IPS-18c (cell line): ENCODE measurements around the gene PDIA2.
"Not testable (repeated sequence)": the region's sequence is repeated elsewhere in the genome, so short reads cannot be mapped to it uniquely, and the experiment has no call there.

Source experiments
- H3K4me3 ChIP-seq: 2 replicates; pipeline ENCODE4 v1.7.0; 2013; ENCODE audit warnings: low read depth, mild to moderate bottlenecking, low read length, moderate library complexity; ENCODE audit not compliant: insufficient read depth
- H3K9me3 ChIP-seq: one replicate; pipeline ENCODE4 v1.6.1; 2013; ENCODE audit warnings: mild to moderate bottlenecking, low read length, moderate library complexity; ENCODE audit not compliant: control insufficient read depth, insufficient read depth

PDIA2 gene

DNA sequence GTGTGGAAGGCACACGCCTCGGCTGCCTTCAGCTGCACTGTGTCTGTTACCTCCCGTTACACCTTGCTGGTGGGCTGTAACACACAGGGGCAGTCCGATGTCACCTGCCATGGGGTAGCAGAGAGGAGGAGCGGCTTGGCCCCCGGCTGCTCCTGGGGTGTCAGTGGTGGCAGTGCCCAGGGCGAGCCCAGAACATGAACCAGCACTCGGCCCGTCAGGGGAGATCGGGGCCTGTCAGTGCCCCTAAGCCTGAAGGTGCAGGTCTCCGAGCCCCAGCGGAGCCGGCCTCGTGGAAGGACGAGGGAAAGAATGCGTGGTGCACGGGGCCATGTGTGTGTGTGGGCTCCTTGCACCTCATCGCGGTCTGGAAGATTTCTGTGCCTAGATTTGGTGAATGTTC lies 22.6 kb upstream of the PDIA2 start:
- H3K4me3 ChIP-seq: no peak overlapping the region
- no peaks in the 10 kb centered on the region for H3K9me3 ChIP-seq

GRCh38 chr16:261031-261691 lies 21.8 kb upstream of the PDIA2 start:
- Histone ChIP-seq H3K9me3 (no peaks in the 10 kb centered on the region), H3K4me3 (no peak overlapping the region)

DNA sequence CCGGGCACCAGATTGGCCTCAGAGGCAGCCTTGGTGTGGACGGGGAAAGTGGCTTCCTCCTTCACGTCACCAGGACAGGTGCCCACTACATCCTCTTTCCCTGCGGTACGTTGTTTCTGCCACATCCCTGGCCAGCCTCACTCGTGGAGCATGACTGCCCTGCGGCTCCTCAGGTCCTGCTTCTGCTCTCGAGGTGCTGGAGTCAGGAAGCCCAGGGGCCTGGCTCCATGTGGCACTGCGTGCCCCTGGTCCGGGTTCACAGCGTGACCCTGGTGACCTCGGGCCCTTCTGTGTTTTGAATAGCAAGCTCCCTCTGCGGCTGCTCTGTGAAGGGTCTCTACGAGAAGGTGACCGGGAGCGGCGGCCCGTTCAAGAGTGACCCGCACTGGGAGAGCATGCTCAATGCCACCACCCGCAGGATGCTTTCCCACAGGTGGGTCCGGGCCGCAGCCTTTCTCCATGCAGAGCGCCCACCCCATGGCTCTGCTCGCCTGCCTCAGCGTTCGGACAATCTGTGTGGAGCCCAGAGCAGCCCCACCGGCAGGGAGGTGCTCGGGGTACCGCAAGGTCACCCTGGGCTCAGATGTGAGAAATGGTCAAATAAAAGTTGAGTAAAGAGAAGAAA lies 20.7 kb upstream of the PDIA2 start:
- Histone ChIP-seq H3K4me3 (no peak overlapping the region), H3K9me3 (no peaks in the 10 kb centered on the region)

DNA sequence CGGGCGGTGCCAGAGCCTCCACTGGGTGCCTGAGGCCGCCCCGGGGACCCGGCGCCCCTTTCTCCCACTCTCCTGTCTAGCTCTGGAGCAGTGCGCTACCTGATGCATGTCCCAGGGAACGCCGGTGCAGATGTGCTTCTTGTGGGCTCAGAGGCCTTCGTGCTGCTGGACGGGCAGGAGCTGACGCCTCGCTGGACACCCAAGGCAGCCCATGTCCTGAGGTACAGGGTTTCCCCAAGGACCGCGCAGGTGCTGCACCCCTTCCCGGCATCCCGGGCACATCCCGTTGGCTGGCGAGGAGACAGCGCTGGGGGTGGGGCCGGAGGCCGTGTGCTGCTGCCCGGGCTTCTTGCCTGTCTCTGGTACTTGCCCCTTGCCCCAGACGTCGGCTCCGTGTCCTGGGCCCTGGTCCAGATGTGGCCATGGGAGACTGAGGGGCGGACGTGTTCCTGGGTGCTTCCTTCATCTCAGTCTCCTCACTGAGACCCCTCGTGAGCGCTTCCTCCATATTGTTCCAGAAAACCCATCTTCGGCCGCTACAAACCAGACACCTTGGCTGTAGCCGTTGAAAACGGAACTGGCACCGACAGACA lies 19.7 kb upstream of the PDIA2 start:
- H3K9me3 ChIP-seq: no peaks in the 10 kb centered on the region
- H3K4me3 ChIP-seq: no peak overlapping the region

DNA sequence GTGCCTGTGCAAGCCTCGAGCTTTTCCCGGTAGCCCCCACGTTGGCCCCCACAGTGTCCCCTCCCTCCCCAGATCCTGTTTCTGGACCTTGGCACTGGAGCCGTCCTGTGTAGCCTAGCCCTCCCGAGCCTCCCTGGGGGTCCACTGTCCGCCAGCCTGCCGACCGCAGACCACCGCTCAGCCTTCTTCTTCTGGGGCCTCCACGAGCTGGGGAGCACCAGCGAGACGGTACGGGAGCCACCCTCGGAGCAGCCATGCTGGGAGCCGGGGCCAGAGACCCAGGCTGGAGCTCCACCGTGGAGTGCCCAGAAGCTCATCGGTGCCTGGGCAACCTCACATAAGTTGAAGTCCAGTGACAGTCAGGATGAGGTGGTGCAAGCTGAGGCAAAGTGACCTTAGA lies 19.0 kb upstream of the PDIA2 start:
- H3K4me3 ChIP-seq: no peak overlapping the region

DNA sequence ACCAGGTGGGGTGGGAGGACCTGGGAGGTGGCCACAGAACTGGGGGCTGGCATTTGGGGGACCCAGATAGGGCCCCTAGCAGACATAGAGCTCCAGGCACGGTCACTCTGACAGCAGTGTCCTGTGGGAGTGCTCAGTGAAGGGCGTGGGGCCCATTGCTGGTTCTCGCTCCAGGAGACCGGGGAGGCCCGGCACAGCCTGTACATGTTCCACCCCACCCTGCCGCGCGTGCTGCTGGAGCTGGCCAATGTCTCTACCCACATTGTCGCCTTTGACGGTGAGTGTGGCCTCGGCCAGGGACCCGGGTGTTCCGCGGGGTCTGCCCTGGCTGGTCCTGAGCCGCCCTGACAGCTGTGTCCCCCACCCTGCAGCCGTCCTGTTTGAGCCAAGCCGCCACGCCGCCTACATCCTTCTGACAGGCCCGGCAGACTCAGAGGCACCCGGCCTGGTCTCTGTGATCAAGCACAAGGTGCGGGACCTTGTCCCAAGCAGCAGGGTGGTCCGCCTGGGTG lies 18.5 kb upstream of the PDIA2 start:
- H3K4me3 ChIP-seq: no peak overlapping the region
- no peaks in the 10 kb centered on the region for H3K9me3 ChIP-seq

More for the DNA sequence above, 19.0 kb upstream of the PDIA2 start:
- no peaks in the 10 kb centered on the region for H3K9me3 ChIP-seq

DNA sequence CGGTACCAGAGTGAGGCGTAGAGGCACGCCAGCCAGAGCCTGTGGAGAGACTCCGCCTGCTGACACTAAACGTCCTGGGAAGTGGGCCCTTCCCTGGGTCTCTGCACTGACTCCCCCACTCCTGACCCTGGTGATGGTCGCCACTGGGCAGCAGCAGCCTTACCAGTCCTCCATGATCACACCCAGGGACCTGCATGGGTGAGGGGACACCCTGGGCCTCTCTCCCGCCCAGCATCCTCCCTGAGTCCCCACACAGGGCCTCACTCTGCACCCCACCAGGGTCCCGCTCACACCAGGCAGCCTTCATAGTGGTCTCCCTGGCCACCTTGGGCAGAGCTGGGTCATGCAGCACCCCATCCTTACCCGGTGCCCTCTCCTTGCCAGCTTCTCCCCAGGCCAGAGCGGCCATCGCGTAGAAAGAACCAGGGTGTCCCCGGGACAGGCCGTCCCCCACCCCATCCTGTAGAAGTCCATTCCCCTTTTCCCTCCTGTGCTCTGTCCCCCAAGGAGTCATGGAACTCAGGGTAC lies 17.9 kb upstream of the PDIA2 start:
- no peak overlapping the region for H3K4me3 ChIP-seq

DNA sequence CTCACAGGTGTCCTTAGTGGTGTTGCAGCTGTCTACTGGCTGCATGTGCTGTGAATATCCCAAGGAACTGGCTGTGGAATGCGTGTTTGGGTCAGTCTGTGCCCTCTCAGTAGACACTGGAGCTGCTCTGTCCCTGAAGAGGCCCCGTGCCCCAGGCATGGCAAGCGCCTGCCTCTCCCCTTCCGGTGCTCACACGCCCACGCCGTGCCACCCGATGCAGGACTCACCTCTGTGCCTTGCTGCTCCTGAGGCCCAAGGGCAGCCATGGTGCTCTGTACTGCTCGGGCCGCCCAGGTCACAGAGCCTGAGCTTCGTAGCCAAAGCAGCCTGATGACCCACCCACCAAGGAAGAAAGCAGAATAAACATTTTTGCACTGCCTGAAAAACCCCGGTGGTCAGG lies 17.3 kb upstream of the PDIA2 start:
- no peak overlapping the region for H3K4me3 ChIP-seq
- H3K9me3 ChIP-seq: no peaks in the 10 kb centered on the region

More for the DNA sequence above, 17.9 kb upstream of the PDIA2 start:
- H3K9me3 ChIP-seq: no peaks in the 10 kb centered on the region

GRCh38 chr16:266258-267164 lies 16.5 kb upstream of the PDIA2 start:
- H3K9me3 ChIP-seq: no peaks in the 10 kb centered on the region
- no peak overlapping the region for H3K4me3 ChIP-seq

DNA sequence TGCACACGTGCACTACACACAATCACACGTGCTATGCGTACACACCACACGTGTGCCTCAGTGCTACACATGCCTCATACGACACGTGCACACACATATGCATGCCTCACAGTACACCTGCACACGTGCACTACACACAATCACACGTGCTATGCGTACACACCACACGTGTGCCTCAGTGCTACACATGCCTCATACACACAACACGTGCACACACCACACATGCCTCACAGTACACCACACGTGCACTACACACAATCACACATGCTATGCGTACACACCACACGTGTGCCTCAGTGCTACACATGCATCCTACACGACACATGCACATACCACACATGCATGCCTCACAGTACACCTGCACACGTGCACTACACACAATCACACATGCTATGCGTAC lies 15.4 kb upstream of the PDIA2 start:
- H3K9me3 ChIP-seq, H3K4me3 ChIP-seq: not testable (repeated sequence)

DNA sequence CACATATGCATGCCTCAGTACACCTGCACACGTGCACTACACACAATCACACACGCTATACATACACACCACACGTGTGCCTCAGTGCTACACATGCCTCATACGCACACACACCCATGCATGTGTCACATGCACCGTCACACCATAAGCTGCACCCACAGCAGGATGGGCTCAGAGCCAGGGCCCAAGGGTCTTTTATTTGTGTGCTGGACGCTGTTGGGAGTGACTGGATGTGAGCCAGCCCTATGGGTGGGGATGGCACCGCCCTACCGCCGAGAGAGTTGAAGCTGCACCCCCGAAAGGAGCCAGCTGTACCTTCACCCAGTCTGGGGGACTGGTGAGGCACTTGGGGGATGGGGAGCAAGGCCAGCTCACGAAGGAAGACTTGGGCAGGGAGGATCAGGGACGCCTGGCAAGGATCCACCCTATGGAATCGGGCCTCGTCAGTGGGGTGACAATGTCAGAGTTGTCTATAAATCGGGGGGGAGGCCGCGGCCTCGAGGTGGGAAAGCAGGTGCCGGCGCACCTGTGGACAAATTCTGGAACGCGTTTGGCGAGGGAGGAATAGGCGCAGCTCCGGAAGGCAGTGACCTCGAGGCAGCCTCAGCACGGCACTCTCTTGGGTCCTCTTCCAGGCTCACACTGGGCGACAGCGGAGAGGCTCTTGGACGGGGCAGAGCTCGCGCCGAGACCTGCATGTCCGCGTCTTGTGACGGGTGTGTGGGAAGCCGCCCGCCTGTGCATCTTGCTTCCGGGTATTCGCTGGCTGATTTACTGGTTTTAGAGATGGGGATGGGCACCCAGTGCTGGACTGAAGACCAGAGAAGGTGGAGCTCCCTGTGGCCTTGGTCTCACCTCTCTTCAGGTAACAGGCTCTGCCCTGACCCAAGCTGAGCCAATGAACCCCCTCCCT lies 14.6 kb upstream of the PDIA2 start:
- H3K9me3 ChIP-seq: no peaks in the 10 kb centered on the region
- no peak overlapping the region for H3K4me3 ChIP-seq

GRCh38 chr16:269061-269796 lies 13.7 kb upstream of the PDIA2 start:
- H3K9me3 ChIP-seq: no peaks in the 10 kb centered on the region
- no peak overlapping the region for H3K4me3 ChIP-seq

- no peaks in the 10 kb centered on the region for H3K9me3 ChIP-seq
- no peak overlapping the region for H3K4me3 ChIP-seq
These were observed 12.3 kb upstream of the PDIA2 start for GRCh38 chr16:270381-271255.

- Histone ChIP-seq H3K4me3 (no peak overlapping the region), H3K9me3 (no peaks in the 10 kb centered on the region)
These were observed 10.1 kb upstream of the PDIA2 start for GRCh38 chr16:272633-273546.
